GM12864 (cell line): ENCODE results near the gene TSPAN14.

Experiments
- DNase-seq: peaks from one replicate; pipeline ENCODE4 v3.0.0-alpha.2; 2011; ENCODE audit warnings: low read depth
- H3K4me3 ChIP-seq: 2 replicates; pipeline ENCODE4 v1.5.1; 2011; ENCODE audit warnings: mild to moderate bottlenecking, low read depth, low read length, control low read depth
- TF ChIP-seq, protein P1 (sequence below): IDR thresholded peaks from 2 replicates; pipeline ENCODE4 v1.5.1; 2011; ENCODE audit warnings: low read depth, mild to moderate bottlenecking, moderate library complexity, low read length, control low read depth, inconsistent platforms; ENCODE audit errors: missing control alignments

TSPAN14 gene

GRCh38 chr10:80484243-80484642 lies 30.1 kb downstream of the TSPAN14 start:
- no peak overlapping the region for H3K4me3 ChIP-seq
- TF ChIP-seq, protein P1, sequence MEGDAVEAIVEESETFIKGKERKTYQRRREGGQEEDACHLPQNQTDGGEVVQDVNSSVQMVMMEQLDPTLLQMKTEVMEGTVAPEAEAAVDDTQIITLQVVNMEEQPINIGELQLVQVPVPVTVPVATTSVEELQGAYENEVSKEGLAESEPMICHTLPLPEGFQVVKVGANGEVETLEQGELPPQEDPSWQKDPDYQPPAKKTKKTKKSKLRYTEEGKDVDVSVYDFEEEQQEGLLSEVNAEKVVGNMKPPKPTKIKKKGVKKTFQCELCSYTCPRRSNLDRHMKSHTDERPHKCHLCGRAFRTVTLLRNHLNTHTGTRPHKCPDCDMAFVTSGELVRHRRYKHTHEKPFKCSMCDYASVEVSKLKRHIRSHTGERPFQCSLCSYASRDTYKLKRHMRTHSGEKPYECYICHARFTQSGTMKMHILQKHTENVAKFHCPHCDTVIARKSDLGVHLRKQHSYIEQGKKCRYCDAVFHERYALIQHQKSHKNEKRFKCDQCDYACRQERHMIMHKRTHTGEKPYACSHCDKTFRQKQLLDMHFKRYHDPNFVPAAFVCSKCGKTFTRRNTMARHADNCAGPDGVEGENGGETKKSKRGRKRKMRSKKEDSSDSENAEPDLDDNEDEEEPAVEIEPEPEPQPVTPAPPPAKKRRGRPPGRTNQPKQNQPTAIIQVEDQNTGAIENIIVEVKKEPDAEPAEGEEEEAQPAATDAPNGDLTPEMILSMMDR: no peak
- no peak for DNase-seq

GRCh38 chr10:80484676-80485075 lies 30.6 kb downstream of the TSPAN14 start:
- DNase-seq: no peak
- no peak overlapping the region for H3K4me3 ChIP-seq
- TF ChIP-seq, protein P1: no peak

DNA sequence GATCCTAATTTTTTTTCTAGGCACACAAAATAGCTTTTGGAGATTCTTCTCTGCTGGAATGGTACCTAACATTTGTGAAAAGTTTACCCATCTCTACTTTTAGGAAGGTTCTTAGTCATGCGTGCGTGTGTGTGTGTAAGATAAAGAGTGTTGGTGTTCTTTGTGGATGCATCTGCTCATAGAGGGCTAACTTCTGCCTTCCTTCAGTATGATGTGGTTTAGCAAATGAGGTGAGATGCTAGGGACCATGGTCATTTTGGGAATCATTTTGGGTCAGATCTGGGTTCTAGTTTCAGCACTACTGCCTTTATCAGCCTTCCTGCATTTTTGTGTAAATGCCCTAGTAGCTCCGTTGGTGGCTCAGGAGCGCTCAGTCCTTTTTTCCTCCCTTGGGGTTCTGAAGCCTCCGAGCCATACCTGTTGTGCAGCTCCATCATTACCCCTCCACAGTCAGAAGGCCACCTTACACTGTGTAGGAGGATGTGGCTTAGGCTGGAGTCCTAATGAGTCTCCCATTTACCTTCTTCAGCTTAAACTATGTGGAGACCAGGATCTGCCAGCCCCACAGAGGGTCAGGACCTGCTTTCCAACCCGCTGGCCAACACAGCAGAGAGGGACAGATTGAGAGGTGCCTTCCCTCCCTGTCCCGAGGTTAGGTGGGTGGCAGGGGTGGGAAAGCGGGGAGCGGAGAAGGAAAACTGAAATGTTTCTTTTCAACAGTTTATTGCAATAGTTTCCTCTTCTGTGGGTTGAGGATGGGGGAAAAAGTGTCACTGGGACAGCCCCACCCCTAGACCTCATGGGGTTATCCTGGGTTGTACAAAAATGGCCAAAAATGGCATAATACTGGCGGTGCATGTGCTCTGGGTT lies 31.2 kb downstream of the TSPAN14 start:
- TF ChIP-seq, protein P1: no peak
- DNase-seq: no peak
- no peak overlapping the region for H3K4me3 ChIP-seq

DNA sequence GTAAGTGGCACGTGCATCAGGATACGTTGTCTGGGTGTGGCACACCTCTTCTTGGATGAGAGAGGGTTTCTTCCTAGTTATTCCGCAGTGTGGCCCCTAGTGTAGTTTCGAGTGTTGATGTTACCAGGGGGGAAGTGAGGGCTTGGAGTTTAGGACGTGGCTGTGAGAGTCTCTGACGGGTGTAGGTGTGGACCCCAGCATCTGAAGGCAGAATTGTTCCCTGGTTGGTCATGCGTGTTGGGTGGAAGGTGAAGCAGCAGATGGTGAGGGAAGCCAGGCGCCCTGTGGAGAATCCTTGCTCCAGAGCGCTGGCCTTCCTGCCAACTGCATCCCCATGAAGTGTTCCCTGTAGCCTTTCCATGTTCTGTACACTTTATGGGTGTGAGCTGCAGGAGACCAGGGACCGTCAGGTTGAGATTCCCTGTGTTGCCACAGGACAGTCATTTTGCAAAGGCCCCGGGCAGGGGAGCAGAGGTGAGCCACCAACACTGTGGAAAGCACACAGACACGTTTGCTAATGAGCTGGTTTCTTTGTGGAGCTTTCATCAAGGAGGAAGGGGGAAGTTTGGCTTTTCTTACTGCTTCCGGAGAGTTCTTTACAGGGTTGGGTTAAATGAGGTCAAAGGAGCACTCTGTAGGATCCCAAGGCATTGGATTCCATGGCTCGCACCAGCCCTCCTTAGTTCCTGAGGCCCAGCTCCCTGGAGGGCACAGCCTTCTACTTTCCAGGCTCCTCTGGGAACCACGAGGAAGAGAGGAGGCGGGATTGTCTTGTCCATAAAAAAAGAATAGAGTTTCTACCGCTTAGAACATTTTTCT lies 32.0 kb downstream of the TSPAN14 start:
- no peak for DNase-seq
- TF ChIP-seq, protein P1: no peak
- no peak overlapping the region for H3K4me3 ChIP-seq

- TF ChIP-seq, protein P1: no peak
- DNase-seq: no peak
- no peak overlapping the region for H3K4me3 ChIP-seq
These were observed 32.8 kb downstream of the TSPAN14 start for GRCh38 chr10:80486785-80487420.

DNA sequence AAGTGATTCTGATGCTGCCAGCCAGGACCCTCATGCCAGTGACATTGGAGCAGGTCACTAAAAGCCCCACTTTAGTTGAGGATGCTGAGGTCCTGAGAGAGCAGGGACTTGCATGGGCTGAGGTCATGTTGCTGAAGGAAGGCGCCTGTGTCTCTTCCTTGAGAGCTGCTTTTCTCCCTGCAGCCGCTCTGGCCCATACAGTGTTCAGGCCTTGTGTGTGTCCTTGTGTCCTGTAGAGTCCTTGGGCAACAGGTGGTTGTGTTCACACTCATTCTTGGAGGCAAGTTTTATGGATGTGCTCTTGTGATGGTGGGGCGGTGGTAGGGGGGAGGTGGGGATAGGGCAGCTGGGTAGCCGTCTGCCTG lies 33.3 kb downstream of the TSPAN14 start:
- no peak overlapping the region for H3K4me3 ChIP-seq
- no peak for DNase-seq
- TF ChIP-seq, protein P1: no peak
